ENCODE data around the gene SEZ6L. TPM values are rescaled to one million over a fixed set of nuclear protein-coding genes. Genes with fewer than 3 reads are reported as not detected.

SEZ6L gene
- total RNA-seq, 1 experiment from 2014 or later, result 0.13 TPM

- Histone ChIP-seq H2BK5ac (ENCODE audit: insufficient read length, low read length) (no peak overlapping the region), H3K9me3 (ENCODE audit: control insufficient read depth, low read depth, low read length) (no peaks in the 10 kb centered on the region), H3K79me1 (ENCODE audit: insufficient read depth, low read depth, low read length, poor library complexity, severe bottlenecking) (no peaks in the 10 kb centered on the region), H4K8ac (replicated peaks; ENCODE audit: insufficient read length, low read depth, low read length) (no peak overlapping the region), H3K79me2 (ENCODE audit: insufficient read depth, low read length) (no peaks in the 10 kb centered on the region), H4K91ac (ENCODE audit: insufficient read length, low read depth, low read length) (no peak overlapping the region), H2AK5ac (ENCODE audit: insufficient read length, low read length) (no peak overlapping the region), H3K4me1 (ENCODE audit: insufficient read depth, low read length) (no peaks in the 10 kb centered on the region), H3K56ac (ENCODE audit: insufficient read length, low read depth, low read length) (no peak overlapping the region), H2BK20ac (ENCODE audit: low read depth, low read length, poor library complexity, severe bottlenecking) (no peak overlapping the region), H3T11ph (ENCODE audit: low read length) (no peak overlapping the region), H2AFZ (ENCODE audit: low read length) (no peak overlapping the region), H4K20me1 (ENCODE audit: control insufficient read depth, insufficient read depth, insufficient read length) (no peaks in the 10 kb centered on the region), H3K23me2 (ENCODE audit: insufficient read length, low read depth, low read length, poor library complexity, severe bottlenecking) (no peaks in the 10 kb centered on the region), H3K18ac (ENCODE audit: insufficient read length, low read depth, low read length) (no peak overlapping the region), H2BK15ac (ENCODE audit: low read depth, low read length) (no peak overlapping the region), H3K27ac (ENCODE audit: insufficient read length, low read depth, low read length) (no peak overlapping the region), H3K14ac (ENCODE audit: insufficient read depth, low read length) (no peak overlapping the region), H2BK12ac (ENCODE audit: insufficient read length, low read depth, low read length) (no peak overlapping the region), H3K4me2 (ENCODE audit: insufficient read depth, insufficient read length, low read length) (no peak overlapping the region), H3K4ac (ENCODE audit: low read depth, low read length) (no peak overlapping the region), H3K9ac (ENCODE audit: extremely low read depth, insufficient read length, low read length) (no peak overlapping the region), H2BK120ac (ENCODE audit: low read depth, low read length, poor library complexity, severe bottlenecking) (no peak overlapping the region), H4K5ac (ENCODE audit: insufficient read length, low read depth, low read length) (no peak overlapping the region), H3K27me3 (ENCODE audit: insufficient read depth, low read length) (no peaks in the 10 kb centered on the region), H3K23ac (ENCODE audit: insufficient read length, low read depth, low read length) (no peak overlapping the region)
- Mint-ChIP-seq H3K36me3 (ENCODE audit: insufficient read depth in 1 of 3, low read depth in 3 of 3) (no peaks in the 10 kb centered on the region), H3K27ac (peak overlapping the region in 1 of 3 experiments; percentile 15; a peak in 1 of 7 replicates), H3K4me1 (peaks cover 2 to 3% of the 10 kb centered on the region in 2 experiments; a peak in 1 of 4 replicates), H3K27me3 (ENCODE audit: low read depth) (peaks cover 18% of the 10 kb centered on the region), H3K9me3 (no peaks in the 10 kb centered on the region), H3K4me3 (no peak overlapping the region)
- no peak for DNase-seq
- TF ChIP-seq, protein P1, sequence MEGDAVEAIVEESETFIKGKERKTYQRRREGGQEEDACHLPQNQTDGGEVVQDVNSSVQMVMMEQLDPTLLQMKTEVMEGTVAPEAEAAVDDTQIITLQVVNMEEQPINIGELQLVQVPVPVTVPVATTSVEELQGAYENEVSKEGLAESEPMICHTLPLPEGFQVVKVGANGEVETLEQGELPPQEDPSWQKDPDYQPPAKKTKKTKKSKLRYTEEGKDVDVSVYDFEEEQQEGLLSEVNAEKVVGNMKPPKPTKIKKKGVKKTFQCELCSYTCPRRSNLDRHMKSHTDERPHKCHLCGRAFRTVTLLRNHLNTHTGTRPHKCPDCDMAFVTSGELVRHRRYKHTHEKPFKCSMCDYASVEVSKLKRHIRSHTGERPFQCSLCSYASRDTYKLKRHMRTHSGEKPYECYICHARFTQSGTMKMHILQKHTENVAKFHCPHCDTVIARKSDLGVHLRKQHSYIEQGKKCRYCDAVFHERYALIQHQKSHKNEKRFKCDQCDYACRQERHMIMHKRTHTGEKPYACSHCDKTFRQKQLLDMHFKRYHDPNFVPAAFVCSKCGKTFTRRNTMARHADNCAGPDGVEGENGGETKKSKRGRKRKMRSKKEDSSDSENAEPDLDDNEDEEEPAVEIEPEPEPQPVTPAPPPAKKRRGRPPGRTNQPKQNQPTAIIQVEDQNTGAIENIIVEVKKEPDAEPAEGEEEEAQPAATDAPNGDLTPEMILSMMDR (conservative IDR thresholded peaks at IDR 0.05), result no peak
- WGBS (ENCODE audit: extremely low coverage, insufficient read length, low lambda C conversion rate), result no CpG with 5 or more reads among the region's 12 CpGs
Measured at GRCh38 chr22:26321469-26321913, 152.2 kb downstream of the SEZ6L start.
